HG03064 (cell line): ENCODE data around the gene FRMD4A.

Experiments used
- ATAC-seq: cut with Tn5 transposase; IDR thresholded peaks from one replicate; pipeline ENCODE4 v1.9.1; 2021; ENCODE audit warnings: low read depth; ENCODE audit not compliant: unreplicated experiment

FRMD4A gene

GRCh38 chr10:14330388-14331061 lies at the start of gene FRMD4A:
Gene FRMD4A, minus strand, starts transcription at chr10:14330924.
- no peak for ATAC-seq

DNA sequence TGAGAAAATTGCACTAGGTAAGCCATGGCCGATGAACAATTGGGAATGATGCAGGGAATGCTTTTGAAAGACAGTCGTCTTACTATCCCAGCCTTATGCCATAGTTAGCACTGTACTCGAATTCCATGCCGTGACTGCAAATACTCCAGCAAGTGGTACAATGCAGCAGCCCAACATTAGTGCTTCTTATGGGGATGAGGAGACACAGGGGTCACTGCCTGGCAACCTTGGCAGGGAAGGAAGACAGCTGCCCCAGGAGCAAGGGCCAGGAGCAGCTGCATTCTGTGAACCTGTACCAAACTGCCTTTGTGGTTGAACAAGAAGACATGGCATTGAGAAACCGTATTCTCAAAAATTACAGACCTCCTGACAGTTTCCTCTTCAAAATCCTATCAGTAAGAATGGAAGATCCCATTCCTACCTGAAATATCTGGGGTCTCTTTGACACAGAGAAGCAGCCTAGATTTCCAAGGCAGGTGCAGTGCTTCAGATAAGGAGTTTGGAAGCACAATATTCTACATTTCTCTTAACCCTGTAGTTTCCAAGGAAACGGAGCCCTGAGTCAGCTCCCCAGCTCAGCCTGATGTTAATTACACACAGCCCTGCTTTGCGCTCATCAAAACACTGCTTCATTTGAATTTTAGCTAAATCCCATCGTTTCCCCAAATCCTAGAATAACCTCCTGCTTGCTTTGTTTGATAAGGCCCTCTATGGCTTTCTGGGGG lies 49.0 kb upstream of the FRMD4A start:
- no peak for ATAC-seq

GRCh38 chr10:14378387-14378960 lies 47.8 kb upstream of the FRMD4A start:
- ATAC-seq, result no peak

DNA sequence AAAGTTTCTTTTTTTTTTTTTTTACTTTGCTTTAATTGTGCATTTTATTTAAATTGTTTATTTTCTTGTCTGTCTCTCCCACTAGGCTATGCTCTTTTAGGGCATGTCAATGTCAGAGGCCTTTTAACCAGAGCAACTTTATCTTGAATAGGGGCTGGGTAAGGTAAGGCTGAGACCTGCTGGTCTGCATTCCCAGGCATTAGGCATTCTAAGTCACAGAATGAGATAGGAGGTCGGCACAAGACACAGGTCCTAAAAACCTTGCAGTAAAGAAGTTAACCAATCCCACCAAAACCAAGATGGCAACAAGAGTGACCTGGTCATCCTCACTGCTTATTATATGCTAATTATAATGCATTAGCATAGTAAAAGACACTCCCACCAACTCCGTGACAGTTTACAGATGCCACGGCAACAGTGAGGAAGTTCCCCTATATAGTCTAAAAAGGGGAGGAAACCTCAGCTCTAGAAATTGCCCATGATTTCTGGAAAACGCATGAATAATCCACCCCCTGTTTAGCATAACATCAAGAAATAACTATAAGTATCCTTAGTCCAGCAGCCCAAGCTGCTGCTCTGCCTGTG lies 47.0 kb upstream of the FRMD4A start:
- ATAC-seq, result no peak

DNA sequence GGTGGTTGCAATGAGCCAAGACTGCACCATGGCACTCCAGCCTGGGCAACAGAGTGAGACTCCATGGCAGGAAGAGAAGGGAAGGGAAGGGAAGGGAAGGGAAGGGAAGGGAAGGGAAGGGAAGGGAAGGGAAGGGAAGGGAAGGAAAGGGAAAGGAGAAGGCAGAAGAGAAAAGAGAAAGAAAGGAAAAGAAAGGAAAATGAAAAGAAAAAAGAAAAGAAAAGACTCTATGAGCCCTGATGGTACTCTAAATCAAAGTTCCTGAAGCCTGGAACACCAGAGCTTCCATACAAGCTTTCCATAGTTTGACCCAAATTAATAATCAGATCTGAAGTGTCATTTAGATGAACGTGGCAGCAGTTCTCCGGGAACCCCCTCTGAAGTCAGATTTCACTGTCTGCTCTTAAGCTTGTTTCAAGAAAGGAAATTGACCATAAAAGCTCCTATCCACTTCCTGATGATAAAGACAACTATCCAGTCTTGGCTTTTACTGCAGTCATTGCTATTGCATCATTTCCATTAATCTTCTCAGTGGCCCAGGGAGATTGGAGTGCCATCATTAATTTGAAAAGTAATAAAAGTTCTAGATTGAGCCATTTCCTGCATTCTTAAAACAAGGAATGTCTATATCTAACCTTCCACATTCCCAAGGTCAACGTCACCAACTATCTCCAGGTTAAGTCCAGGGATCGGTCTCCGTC lies 44.2 kb upstream of the FRMD4A start:
- ATAC-seq, result no peak

- ATAC-seq, result no peak
These were observed 41.9 kb upstream of the FRMD4A start for GRCh38 chr10:14372606-14373005.

- ATAC-seq, result no peak
These were observed 40.9 kb upstream of the FRMD4A start for GRCh38 chr10:14371581-14371980.

GRCh38 chr10:14370894-14371293 lies 40.2 kb upstream of the FRMD4A start:
- ATAC-seq, result no peak

DNA sequence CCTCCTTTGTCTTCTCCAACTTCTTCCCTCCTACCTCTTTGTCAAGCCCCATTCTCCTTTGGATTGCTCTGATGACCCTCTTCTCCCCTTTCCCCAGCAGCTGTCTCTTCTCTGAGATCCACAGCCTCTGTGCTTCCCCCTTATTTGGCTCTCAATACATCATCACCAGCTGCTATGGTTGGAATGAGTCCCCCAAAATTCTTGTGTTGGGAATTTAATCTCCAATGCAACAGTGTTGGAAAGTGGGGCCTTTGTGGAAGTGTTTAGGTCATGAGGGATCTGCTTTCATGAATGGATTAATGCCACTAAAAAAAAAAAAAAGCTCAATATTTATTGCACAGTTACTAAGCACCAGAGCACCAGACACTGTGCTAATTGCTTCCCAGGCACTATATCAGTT lies 39.2 kb upstream of the FRMD4A start:
- no peak for ATAC-seq

GRCh38 chr10:14366760-14367159 lies 36.0 kb upstream of the FRMD4A start:
- no peak for ATAC-seq

GRCh38 chr10:14365266-14365665 lies 34.5 kb upstream of the FRMD4A start:
- ATAC-seq, result no peak

DNA sequence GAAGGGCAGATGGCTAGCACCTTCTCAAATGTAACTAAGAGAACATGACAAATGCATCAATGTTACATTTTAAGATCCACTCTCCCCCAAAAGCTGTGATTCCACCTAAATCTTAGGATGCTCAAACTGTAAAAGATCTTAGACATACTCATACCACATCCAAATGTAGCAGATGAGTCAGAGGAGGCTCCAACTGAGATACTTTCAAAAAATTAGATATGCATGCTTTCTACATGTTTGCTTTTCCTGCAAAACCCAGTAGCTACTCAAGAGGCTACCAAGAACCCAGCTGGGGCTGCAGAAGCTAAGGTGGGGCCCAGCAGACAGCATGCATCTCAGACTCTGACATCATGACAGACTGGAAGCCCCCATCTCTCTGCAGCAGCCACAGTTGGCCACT lies 31.4 kb upstream of the FRMD4A start:
- ATAC-seq, result no peak

GRCh38 chr10:14360961-14361360 lies 30.2 kb upstream of the FRMD4A start:
- ATAC-seq, result no peak

DNA sequence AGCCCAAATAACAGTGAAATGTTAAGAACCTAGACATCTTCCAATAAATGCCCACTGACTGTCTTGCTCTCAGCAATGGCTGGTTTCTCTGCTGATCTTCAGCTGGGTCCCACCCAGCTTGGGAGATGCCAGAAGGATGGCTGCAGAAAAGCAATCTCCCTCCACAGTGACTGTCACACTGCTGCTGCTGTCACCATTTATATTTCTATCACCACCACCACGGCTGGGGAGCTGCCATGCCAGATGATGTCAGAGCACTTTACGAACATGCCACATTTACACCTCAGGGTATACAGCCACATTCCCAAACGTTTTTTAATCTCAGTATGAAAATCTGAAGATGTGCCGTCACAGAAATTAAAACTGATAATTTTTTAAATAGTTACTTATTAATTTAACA lies 29.8 kb upstream of the FRMD4A start:
- no peak for ATAC-seq

GRCh38 chr10:14358886-14359573 lies 28.3 kb upstream of the FRMD4A start:
- no peak for ATAC-seq

DNA sequence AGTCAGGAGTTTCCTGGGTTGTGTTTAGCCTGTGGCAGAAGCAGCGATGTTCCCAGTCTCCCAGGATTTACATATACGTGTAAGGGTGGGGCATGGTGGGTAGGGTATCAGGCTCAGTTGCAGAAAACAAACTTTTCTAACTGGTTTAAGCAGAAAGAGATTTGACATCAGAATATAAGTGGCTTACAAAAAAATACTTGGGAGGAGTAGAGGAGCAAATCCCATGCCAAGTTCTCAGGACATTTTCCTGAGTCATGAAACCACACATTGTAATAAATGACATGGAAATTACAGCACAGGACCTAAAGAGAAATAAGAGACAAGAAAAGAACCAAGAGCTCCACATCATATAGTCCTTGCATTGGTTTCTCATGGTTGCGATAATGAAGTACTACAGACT lies 26.2 kb upstream of the FRMD4A start:
- no peak for ATAC-seq

- ATAC-seq, result no peak
These were observed 25.0 kb upstream of the FRMD4A start for GRCh38 chr10:14355750-14356149.

DNA sequence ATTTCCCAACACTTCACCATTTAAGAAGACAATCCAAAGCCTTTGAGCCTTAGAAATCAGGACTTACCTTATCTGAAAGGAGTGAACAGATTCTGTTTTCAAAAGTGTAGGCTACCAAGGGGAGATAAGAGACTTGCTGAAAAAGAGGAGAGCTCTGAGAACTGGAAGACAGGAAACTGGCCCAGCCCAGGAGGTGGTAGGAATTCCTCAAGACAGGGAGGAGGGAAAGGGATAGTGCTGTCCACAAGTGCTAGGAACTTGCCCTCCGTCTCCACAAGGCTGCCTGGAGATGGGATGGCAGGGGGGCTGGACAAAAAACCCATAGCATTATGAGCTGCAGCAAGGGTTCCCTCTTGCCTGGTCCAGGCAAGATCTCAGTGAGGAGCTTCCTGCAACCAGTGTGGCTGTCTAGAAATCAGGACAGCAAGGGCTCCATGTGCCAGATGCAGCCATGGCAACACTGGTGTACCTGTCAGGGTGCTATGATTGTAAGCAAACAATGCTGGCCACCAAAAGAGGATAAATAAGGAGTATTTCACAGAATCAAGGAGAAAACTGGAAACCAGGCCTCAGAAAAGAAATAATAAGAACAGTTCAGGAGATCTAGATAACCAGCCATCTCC lies 22.7 kb upstream of the FRMD4A start:
- no peak for ATAC-seq

- no peak for ATAC-seq
These were observed 19.3 kb upstream of the FRMD4A start for GRCh38 chr10:14350006-14350405.

GRCh38 chr10:14349081-14349480 lies 18.4 kb upstream of the FRMD4A start:
- ATAC-seq, result no peak
